ENCODE results near the gene SF3B2.
"Not testable (repeated sequence)": the region's sequence is repeated elsewhere in the genome, so short reads cannot be mapped to it uniquely, and the experiment has no call there.

The SF3B2 gene

GRCh38 chr11:66051766-66052663 is at the start of gene SF3B2:
TSS of gene SF3B2 (plus strand) at chr11:66052364. CDS start at chr11:66052385, 21 bp downstream.
- DNase-seq (ENCODE audit: low read depth) = peak; percentile 99

- DNase-seq (ENCODE audit: low read depth) = peak; percentile 48
These were observed 49.4 kb upstream of the SF3B2 start for GRCh38 chr11:66002648-66003225.

GRCh38 chr11:66003291-66003690 is 48.9 kb upstream of the SF3B2 start:
- DNase-seq (ENCODE audit: low read depth) = no peak

- no peak for DNase-seq (ENCODE audit: low read depth)
These were observed 48.0 kb upstream of the SF3B2 start for GRCh38 chr11:66004186-66004585.

- DNase-seq (ENCODE audit: low read depth) = no peak
These were observed 45.9 kb upstream of the SF3B2 start for GRCh38 chr11:66006134-66006890.

GRCh38 chr11:66006891-66007176 is 45.3 kb upstream of the SF3B2 start:
- no peak for DNase-seq (ENCODE audit: low read depth)

- DNase-seq (ENCODE audit: low read depth) = peak; percentile 39
These were observed 44.9 kb upstream of the SF3B2 start for GRCh38 chr11:66007201-66007634.

GRCh38 chr11:66008095-66008467 is 44.1 kb upstream of the SF3B2 start:
- DNase-seq (ENCODE audit: low read depth) = no peak

GRCh38 chr11:66008468-66009101 is 43.6 kb upstream of the SF3B2 start:
- no peak for DNase-seq (ENCODE audit: low read depth)

- not testable (repeated sequence) for DNase-seq (ENCODE audit: low read depth)
These were observed 42.1 kb upstream of the SF3B2 start for GRCh38 chr11:66010036-66010435.

- DNase-seq (ENCODE audit: low read depth) = peak; percentile 65
These were observed 40.9 kb upstream of the SF3B2 start for GRCh38 chr11:66011239-66011784.

- no peak for DNase-seq (ENCODE audit: low read depth)
These were observed 40.3 kb upstream of the SF3B2 start, which contains the start of gene CST6 for GRCh38 chr11:66011785-66012303. TSS of gene CST6 (plus strand) at chr11:66012008. CDS start at chr11:66012045, 37 bp downstream.

- DNase-seq (ENCODE audit: low read depth) = no peak
These were observed 39.7 kb upstream of the SF3B2 start for GRCh38 chr11:66012371-66012945.

GRCh38 chr11:66012946-66013761 is 39.0 kb upstream of the SF3B2 start:
- no peak for DNase-seq (ENCODE audit: low read depth)

GRCh38 chr11:66013762-66014100 is 38.4 kb upstream of the SF3B2 start:
- no peak for DNase-seq (ENCODE audit: low read depth)

- no peak for DNase-seq (ENCODE audit: low read depth)
These were observed 37.2 kb upstream of the SF3B2 start for GRCh38 chr11:66014804-66015453.

- DNase-seq (ENCODE audit: low read depth) = peak; percentile 12
These were observed 36.7 kb upstream of the SF3B2 start for GRCh38 chr11:66015454-66015881.

GRCh38 chr11:66015936-66016792 is 36.0 kb upstream of the SF3B2 start:
- DNase-seq (ENCODE audit: low read depth) = no peak

GRCh38 chr11:66016793-66017177 is 35.4 kb upstream of the SF3B2 start:
- no peak for DNase-seq (ENCODE audit: low read depth)
